CD4-positive, alpha-beta T cell treated with Interleukin-21 for 1 hour (primary cell): ENCODE measurements around the gene BPTF.
"Not testable (repeated sequence)": the region's sequence is repeated elsewhere in the genome, so short reads cannot be mapped to it uniquely, and the experiment has no call there.

Experiments used
- DNase-seq: peaks from one replicate; pipeline ENCODE4 v3.0.0-alpha.2; 2020

Gene BPTF

DNA sequence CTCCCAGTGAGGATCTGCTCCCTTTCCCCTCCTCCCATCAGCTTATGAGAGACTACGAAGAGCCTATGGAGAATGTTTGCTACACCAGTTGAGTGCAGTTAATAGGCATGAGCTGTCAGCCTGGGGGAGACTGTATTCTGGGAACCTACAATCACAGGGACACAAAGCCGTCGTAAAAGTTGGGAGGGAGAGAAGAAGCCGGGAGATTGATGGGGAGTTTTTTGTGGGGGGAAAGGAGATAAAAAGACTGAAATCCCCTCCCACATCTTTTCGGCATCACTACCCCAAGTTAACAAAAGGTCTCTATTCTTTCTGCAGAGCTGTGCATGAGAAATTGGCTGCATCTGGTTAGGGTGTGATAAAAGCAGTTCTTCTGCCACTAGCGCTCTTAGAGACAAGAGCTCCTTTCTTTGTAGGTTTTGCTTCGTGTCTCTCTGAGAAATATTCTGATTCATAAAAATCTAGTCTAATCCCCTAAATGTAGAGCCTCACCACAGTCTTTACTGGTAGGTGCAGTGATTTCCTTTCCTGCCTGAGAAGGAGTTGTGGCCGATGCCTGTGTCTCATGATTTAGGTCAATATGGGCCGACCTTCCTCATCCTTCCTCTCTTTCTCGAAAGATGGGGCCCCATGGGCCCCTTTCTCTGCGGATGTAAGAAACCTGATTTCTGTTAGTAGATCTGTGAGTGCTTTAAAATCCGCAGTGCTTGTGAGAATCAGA, 77.4 kb downstream of the BPTF start:
- DNase-seq = no peak

GRCh38 chr17:67905298-67905697, 80.0 kb downstream of the BPTF start:
- not testable (repeated sequence) for DNase-seq

- DNase-seq = not testable (repeated sequence)
Observed at GRCh38 chr17:67910117-67910803, 85.0 kb downstream of the BPTF start.

DNA sequence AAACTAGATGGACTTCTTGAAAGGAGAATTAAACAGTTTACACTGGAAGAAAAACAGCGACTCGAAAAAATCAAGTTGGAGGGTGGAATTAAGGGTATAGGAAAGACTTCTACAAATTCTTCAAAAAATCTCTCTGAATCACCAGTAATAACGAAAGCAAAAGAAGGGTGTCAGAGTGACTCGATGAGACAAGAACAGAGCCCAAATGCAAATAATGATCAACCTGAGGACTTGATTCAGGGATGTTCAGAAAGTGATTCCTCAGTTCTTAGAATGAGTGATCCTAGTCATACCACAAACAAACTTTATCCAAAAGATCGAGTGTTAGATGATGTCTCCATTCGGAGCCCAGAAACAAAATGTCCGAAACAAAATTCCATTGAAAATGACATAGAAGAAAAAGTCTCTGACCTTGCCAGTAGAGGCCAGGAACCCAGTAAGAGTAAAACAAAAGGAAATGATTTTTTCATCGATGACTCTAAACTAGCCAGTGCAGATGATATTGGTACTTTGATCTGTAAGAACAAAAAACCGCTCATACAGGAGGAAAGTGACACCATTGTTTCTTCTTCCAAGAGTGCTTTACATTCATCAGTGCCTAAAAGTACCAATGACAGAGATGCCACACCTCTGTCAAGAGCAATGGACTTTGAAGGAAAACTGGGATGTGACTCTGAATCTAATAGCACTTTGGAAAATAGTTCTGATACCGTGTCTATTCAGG, 85.9 kb downstream of the BPTF start:
- DNase-seq = no peak

DNA sequence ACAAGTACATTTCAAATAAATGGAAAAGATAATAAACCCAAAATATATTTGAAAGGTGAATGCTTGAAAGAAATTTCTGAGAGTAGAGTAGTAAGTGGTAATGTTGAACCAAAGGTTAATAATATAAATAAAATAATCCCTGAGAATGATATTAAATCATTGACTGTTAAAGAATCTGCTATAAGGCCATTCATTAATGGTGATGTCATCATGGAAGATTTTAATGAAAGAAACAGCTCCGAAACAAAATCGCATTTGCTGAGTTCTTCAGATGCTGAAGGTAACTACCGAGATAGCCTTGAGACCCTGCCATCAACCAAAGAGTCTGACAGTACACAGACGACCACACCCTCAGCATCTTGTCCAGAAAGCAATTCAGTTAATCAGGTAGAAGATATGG, 86.8 kb downstream of the BPTF start:
- no peak for DNase-seq

- no peak for DNase-seq
Observed at GRCh38 chr17:67912656-67913055, 87.4 kb downstream of the BPTF start.

DNA sequence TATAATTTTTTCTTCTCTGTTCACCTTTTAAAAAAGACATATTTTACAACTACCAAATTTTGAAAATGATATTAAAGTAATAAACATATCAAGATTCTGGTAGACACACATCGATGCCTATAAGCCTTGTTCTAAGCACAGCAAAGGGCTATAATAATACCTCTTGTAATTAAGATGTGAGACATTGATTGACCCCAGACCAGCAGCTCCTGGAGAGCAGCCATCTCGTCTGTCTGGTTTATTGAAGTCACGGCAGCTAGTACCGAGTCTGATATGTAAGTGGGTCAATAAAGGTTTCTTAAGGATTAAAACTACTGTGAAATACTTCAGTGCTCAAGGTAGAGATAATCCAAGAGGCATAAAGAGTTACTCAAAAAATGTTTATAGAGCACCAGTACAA, 94.9 kb downstream of the BPTF start:
- no peak for DNase-seq

DNA sequence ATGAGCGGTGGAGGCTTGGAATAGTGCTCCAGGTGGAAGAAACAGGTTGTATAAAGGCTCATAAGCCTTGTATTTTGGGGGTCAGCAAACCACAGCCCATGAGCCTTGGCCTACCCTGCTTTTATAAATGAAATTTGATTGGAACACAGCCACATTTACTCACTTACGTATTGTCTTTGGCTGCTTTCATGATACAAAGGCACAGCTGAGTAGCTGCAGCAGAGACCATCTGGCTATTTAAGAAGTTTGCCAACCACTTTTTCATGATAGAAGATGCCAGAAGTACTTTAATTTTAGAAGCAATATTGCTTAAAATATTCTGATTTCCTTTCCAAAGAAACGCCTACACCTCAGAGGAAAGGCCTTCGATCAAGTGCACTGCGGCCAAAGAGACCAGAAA, 97.2 kb downstream of the BPTF start:
- no peak for DNase-seq

DNA sequence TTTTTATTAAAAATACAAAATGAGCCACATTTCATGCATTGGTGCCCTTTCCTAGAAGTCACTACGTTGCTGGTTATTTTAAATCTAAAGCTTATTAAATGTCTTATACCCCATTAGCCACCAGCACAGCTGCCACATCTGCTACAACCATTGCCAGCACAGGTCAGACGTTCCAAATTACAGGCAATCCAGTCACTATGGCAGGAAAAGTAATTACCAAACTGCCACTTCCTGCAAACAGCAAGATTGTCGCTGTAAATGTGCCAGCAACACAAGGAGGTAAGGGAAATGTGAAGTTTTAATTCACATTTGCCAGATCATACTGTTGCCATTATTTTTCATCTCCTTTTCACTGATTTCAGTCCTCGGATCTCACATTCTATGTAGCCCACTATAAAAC, 103.5 kb downstream of the BPTF start:
- not testable (repeated sequence) for DNase-seq

- DNase-seq = no peak
Observed at GRCh38 chr17:67931227-67931626, 105.9 kb downstream of the BPTF start.

DNA sequence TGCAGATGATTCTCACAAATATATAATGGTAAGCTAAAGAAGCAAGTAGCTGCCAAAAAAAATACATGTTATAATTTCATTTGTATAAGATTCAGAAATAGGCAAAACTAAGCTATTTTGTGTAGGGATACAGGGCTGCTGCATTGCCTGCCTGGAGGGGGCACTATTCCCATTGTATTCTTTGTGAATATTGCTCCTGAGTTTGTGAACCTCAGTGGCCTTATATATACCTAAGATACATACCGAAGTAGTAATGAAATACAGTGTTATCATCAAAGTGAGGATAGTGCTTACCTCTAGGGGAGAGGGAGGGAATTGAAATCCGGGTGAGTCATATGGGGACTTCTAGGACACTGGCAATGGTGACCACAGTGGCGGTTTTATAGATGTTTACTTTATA, 117.5 kb downstream of the BPTF start:
- no peak for DNase-seq

DNA sequence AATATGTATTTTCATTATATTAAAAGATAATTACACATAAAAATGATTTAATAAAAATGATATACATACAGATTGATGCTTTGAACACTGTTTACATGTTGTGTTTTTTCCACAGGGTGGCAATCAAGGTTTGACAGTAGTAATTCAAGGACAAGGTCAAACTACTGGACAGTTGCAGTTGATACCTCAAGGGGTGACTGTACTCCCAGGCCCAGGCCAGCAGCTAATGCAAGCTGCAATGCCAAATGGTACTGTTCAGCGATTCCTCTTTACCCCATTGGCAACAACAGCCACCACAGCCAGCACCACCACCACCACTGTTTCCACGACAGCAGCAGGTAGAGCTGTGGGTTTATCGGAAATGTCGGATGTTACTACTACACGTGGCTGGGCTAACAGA, 118.7 kb downstream of the BPTF start:
- DNase-seq = no peak

- no peak for DNase-seq
Observed at GRCh38 chr17:67946513-67946912, 121.2 kb downstream of the BPTF start.

GRCh38 chr17:67947325-67947813, 122.1 kb downstream of the BPTF start:
- no peak for DNase-seq

GRCh38 chr17:67950945-67951344, 125.6 kb downstream of the BPTF start:
- no peak for DNase-seq

- DNase-seq = no peak
Observed at GRCh38 chr17:67959510-67959909, 134.2 kb downstream of the BPTF start.

DNA sequence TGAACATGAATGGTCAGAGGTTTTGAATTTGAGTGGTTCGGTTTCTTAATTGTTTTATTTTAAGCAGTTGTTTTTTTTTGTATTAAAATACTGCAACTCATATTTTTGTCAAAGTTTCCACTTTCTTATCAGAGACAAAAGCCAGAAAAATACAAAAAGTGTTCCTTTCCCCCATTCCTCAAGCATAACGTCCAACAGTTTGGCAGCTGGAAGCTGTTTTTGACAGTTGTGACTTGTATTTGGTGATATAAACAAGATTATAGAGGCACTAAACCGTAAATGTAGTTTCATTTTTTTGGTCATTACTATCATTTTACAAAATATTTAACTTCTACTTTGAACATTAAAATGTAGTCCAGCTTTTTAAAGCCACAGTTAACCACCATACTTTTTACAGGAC, 135.0 kb downstream of the BPTF start:
- not testable (repeated sequence) for DNase-seq

DNA sequence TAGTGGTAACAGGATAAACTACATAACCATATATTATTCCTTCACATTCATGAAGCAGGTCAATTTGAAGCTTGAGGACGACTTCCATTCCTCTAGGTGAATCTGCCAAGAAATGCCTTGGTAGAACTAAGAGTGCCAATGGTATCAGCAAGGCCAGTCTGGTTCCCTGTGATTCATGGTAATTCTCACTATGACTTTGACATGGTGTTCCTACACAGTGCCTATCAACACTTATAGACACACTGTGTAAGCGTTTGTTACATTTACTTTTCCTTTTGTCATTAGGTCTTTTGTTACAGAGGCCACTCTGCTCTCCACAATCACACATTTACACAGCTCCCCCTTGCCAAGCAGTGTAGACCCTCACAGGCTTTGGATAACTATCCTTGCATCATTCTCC, 136.9 kb downstream of the BPTF start:
- DNase-seq = not testable (repeated sequence)

- DNase-seq = peak; percentile 75
Observed at GRCh38 chr17:67963145-67963572, 137.9 kb downstream of the BPTF start.

DNA sequence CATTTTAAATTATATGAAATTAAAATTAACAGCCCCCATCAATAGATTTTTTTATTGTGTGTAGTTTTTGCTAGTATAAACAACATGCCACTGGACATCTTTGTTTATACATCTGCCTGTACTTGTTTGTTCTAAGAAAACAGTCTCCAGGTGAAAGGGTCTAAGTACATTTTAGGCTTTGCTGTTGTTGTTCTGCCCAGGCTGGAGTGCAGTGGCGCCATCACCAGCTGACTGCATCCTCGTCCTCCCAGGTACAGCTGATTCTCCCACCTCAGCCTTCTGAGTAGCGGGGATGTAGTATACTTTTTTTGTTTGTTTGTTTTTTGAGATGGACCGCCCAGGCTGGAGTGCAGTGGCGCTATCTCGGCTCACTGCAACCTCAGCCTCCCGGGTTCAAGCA, 145.5 kb downstream of the BPTF start:
- no peak for DNase-seq

DNA sequence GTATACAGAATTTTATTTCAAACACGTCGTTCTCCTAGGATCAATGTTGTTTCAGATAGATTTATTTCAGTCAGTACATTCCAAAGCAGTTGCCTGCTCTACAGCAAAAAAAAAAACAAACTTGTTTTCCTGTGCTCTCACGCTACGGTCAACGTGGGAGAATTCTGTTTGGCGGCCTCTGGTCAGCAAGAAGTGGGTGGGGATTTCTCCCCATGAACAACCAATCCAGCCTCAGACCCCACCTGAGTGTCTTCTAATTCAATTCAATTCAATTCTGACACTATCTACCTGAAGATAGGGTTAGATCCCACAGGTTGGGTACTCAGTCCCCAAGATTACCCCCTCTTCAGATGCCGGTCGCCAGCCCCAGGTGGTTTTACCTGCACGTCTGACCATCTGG, 148.9 kb downstream of the BPTF start:
- DNase-seq = no peak

GRCh38 chr17:67974598-67975066, 149.3 kb downstream of the BPTF start:
- no peak for DNase-seq

DNA sequence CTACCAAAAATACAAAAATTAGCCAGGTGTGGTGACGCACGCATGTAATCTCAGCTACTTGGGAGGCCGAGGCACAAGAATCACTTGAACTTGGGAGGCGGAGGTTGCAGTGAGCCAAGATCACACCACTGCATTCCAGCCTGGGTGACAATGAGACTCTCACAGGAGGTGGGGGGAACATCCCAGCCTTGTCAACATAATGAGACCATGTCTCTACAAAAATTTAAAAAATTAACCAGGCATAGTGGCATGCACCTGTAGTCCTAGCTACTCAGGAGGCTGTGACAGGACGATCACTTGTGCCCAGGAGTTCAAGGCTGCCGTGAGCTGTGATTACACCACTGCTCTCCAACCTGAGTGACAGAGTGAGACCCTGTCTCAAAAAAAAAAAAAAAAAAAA, 151.0 kb downstream of the BPTF start:
- not testable (repeated sequence) for DNase-seq

DNA sequence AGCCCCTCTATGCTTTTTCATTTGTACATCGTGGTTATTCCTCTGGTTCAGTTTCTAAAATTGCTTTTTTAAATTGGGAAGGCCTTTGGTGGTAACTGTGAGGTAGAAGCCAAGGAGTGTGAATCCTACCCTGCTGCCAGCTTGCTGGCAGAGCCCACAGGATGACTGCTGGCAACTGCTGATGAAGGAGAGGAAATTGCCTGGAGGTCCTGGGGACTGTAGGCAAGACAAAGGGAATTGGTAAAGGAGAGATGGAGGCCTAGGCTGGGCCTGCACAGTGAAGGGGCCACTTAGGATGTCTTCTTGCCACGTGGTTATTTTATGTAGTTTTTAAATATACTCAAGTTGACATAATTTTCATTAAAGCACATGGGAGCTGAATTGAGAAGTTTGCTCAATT, 155.2 kb downstream of the BPTF start:
- DNase-seq = no peak
